WI38 (cell line): ENCODE results near the gene KHK.

Source experiments
- H3K4me3 ChIP-seq: 2 replicates; pipeline ENCODE4 v1.5.1; 2011; ENCODE audit warnings: low read depth, mild to moderate bottlenecking, control low read depth, low read length
- CTCF ChIP-seq: IDR thresholded peaks from 2 replicates; pipeline ENCODE4 v1.5.1; 2012; ENCODE audit warnings: low read depth, mild to moderate bottlenecking, control low read depth, low read length

KHK gene

DNA sequence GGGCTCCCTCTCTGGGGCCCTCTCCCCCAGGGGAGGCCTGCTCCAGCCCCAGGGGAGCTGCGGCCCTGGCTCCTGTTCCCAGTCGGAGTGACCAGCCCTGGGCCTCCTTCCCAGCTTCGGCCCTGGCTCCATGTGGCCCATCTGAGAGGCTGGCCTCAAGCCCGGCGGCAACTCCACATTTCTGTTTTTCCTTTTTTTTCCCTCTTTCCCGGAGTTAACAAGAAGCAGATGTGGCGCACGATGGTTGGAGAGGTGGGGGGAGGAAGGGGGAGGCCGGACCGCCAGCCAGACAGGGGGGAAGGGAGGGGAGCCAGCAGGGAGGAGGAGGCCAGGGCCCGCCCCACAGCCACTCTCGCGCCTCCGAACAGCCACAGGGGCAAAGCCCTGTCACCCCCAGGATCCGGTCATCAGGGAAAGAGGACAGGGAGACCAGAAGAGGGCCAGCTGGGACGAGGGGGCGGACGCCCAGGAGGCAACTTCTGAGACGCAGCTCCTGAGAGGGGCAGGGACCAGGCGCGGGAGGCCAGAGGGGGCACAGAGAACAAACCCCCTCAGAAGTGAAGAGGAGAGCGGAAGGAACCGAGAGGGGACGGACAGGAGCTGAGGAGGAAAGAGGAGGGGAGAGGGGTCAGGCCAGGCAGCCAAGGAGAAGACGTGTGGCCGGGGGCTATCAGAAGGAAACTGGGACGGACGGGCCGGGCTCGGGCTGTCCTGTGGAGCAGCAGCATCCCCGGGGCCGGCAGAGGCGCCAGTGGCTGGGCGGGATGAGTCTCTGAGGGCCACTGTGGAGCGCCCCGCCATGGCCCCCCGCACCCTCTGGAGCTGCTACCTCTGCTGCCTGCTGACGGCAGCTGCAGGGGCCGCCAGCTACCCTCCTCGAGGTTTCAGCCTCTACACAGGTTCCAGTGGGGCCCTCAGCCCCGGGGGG is 8.0 kb upstream of the KHK start, which contains the start of gene EMILIN1:
EMILIN1 (plus strand) TSS at position 349 of the 928 bp plus-strand sequence; CDS start at position 800, 451 bp downstream.
- TF ChIP-seq CTCF, result no peak

DNA sequence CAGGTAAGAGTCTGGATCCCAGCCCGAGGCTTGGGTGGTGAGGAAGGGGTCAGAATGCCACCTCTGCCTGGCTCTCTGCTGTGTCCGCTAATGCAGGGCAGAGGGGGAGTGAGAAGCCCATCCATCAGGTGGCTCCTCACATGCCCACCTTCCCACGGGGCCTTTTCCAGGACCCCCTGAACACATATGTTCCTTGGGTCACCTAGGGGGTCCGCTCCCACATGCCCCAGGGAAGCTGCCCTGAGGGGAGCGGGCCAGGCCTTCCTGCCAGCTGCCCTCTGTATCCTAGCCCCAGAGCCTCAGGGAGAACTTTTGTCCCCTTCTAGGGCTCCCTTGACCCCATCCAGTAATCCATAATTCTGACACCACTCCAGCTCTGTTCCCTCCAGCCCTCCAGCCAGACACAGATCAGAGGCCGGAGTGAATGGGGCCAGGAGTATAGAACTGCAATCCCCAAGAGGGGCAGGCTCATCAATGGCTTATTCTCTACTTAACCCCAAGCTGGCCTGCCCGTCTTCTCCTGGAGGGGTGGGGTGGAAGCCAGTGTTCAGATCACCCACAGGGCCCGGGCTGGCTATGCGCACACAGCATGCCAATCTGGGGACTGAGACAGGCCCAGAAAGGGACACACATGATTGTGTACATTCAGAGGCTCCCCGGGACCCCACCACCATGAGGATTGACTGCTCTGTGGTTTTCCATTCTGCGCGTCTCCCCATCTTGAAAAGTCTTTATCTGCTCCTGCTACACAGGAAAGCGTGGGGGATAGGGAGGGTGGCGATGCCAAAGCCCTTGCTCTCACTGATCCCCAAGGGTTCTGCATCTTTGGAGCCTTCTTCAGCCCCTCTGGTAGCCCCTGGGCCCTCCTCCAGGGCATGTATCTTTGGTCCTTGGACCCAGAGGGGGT is 7.1 kb upstream of the KHK start:
- H3K4me3 ChIP-seq, result peak overlapping the region; percentile 84
- no peak for TF ChIP-seq CTCF

More for the DNA sequence above, 8.0 kb upstream of the KHK start, which contains the start of gene EMILIN1:
- H3K4me3 ChIP-seq, result peak within 1 kb of the TSS; percentile 84

DNA sequence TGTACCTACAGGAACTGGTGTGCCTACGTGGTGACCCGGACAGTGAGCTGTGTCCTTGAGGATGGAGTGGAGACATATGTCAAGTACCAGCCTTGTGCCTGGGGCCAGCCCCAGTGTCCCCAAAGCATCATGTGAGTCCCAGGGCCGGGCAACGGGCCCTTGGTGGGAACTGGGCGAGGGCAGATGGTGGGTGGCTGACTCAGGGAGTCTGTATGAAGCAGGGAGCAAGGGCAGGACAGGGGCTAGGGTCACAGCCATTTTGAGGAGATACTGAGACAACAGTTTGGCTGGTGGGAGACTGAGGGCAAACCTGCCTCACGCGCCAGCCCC is 6.5 kb upstream of the KHK start:
- peak overlapping the region; percentile 84 for H3K4me3 ChIP-seq
- no peak for TF ChIP-seq CTCF

GRCh38 chr2:27080603-27080936 is 6.0 kb upstream of the KHK start:
- peak overlapping the region; percentile 84 for H3K4me3 ChIP-seq
- no peak for TF ChIP-seq CTCF

GRCh38 chr2:27081984-27082772 is 4.4 kb upstream of the KHK start:
- no peak for TF ChIP-seq CTCF
- no peak overlapping the region for H3K4me3 ChIP-seq

- H3K4me3 ChIP-seq, result no peak overlapping the region
- no peak for TF ChIP-seq CTCF
Observed at GRCh38 chr2:27082773-27083409, 3.7 kb upstream of the KHK start.
